GM12892 (cell line): ENCODE measurements around the gene PCNT.

ENCODE experiments used
- POLR2A ChIP-seq: IDR thresholded peaks from 2 replicates; pipeline ENCODE4 v1.6.1; 2011; ENCODE audit warnings: low read depth, low read length, control low read depth
- TAF1 ChIP-seq: IDR thresholded peaks from 2 replicates; pipeline ENCODE4 v1.6.1; 2011; ENCODE audit warnings: low read depth, mild to moderate bottlenecking, control low read depth, low read length, borderline replicate concordance

DNA sequence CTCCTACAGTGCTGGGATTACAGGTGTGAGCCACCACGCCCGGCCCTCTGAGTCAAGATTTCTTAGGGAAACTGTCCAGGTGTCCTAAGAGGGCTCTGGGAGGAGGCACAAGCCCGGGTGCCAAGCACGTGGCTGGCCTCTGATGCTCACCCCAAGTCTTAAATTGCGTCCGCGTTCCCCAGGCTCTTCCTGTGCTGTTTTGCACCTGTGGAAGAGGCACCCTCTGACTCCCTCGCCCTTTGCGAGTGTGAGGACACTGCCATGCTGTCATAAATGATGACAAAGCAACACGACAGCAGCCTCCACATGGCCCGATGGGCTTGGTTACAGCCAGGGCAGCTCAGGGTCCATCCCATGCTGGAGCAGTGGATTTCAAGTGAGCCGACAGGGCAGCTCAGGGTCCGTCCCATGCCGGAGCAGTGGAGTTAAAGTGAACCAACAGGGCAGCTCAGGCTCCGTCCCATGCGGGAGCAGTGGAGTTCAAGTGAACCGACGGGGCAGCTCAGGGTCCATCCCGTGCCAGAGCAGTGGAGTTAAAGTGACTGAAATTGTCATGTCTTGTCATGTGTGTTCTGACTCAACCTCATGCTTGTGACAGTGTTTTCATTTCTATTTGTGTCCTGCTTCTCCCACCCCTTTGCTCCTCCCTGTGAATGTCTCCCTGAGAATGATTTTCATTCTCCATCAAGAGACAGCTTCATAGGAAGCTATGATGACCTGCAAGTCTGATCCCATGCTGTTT lies 33.9 kb downstream of the PCNT start:
- no peak for TF ChIP-seq TAF1
- no peak for TF ChIP-seq POLR2A
